Neuronal stem cell (in vitro differentiated cells): ENCODE data around the gene PRR33.

Experiments
- DNase-seq: peaks from one replicate; pipeline ENCODE4 v3.0.0-alpha.2; 2013; ENCODE audit warnings: low spot score
- H2AFZ ChIP-seq: one replicate; pipeline ENCODE4 v1.6.1; 2013; ENCODE audit warnings: mild to moderate bottlenecking, low read length, inconsistent platforms
- H2AK5ac ChIP-seq: 2 replicates; pipeline ENCODE4 v1.6.1; 2013; ENCODE audit warnings: low read depth, mild to moderate bottlenecking, inconsistent platforms, low read length, moderate library complexity, mixed read lengths
- H2BK120ac ChIP-seq: 2 replicates; pipeline ENCODE4 v1.6.1; 2013; ENCODE audit warnings: low read depth, mild to moderate bottlenecking, inconsistent platforms, low read length, moderate library complexity, mixed read lengths
- H2BK12ac ChIP-seq: one replicate; pipeline ENCODE4 v1.6.1; 2013; ENCODE audit warnings: low read length, inconsistent platforms
- H2BK15ac ChIP-seq: 2 replicates; pipeline ENCODE4 v1.6.1; 2013; ENCODE audit warnings: mild to moderate bottlenecking, low read length, inconsistent platforms, mixed read lengths
- H2BK5ac ChIP-seq: one replicate; pipeline ENCODE4 v1.6.1; 2013; ENCODE audit warnings: inconsistent platforms, mild to moderate bottlenecking, low read length, moderate library complexity
- H3K14ac ChIP-seq: one replicate; pipeline ENCODE4 v1.6.1; 2013; ENCODE audit warnings: low read length, inconsistent platforms
- H3K18ac ChIP-seq: 2 replicates; pipeline ENCODE4 v1.6.1; 2013; ENCODE audit warnings: low read length, inconsistent platforms
- H3K23ac ChIP-seq: 2 replicates; pipeline ENCODE4 v1.6.1; 2013; ENCODE audit warnings: low read depth, mild to moderate bottlenecking, mixed read lengths, low read length, inconsistent platforms; ENCODE audit not compliant: poor library complexity
- H3K27ac ChIP-seq: replicated peaks from 3 replicates; pipeline ENCODE4 v1.5.1; 2013; ENCODE audit warnings: low read length, inconsistent platforms
- H3K27me3 ChIP-seq, 3 experiments: 2 replicates each; pipeline ENCODE4 v1.6.1; 2013; ENCODE audit warnings: low read length in 3 of 3, mild to moderate bottlenecking in 2 of 3, inconsistent platforms in 1 of 3, low read depth in 1 of 3, mixed read lengths in 1 of 3, moderate library complexity in 1 of 3; ENCODE audit not compliant: control insufficient read depth in 3 of 3, insufficient read depth in 3 of 3
- H3K36me3 ChIP-seq, 2 donors: replicated peaks in 1 of 2; 2 replicates each; pipeline ENCODE4 v1.6.1; 2013; ENCODE audit warnings: low read length in 2 of 2; ENCODE audit not compliant: control insufficient read depth in 2 of 2, insufficient read depth in 2 of 2
- H3K4ac ChIP-seq: 2 replicates; pipeline ENCODE4 v1.6.1; 2013; ENCODE audit warnings: inconsistent platforms, mild to moderate bottlenecking, low read length, moderate library complexity
- H3K4me1 ChIP-seq, 2 donors: 1 replicate in 1 of 2; 2 replicates in 1 of 2; pipeline ENCODE4 v1.6.1; 2013; ENCODE audit warnings: low read length in 2 of 2, low read depth in 1 of 2; ENCODE audit not compliant: control insufficient read depth in 2 of 2, insufficient read depth in 1 of 2
- H3K4me2 ChIP-seq: one replicate; pipeline ENCODE4 v1.6.1; 2013; ENCODE audit warnings: mild to moderate bottlenecking, low read length, inconsistent platforms; ENCODE audit not compliant: insufficient read depth, poor library complexity, severe bottlenecking
- H3K4me3 ChIP-seq, 2 donors: 2 replicates each; pipeline ENCODE4 v1.5.1; 2013; ENCODE audit warnings: low read length in 2 of 2, mild to moderate bottlenecking in 2 of 2, inconsistent platforms in 1 of 2, moderate library complexity in 1 of 2
- H3K79me1 ChIP-seq: one replicate; pipeline ENCODE4 v1.6.1; 2013; ENCODE audit warnings: low read depth, mild to moderate bottlenecking, inconsistent platforms, low read length, moderate library complexity
- H3K9ac ChIP-seq: one replicate; pipeline ENCODE4 v1.6.1; 2013; ENCODE audit warnings: mild to moderate bottlenecking, low read depth, low read length, inconsistent platforms; ENCODE audit not compliant: poor library complexity
- H3K9me3 ChIP-seq, 2 donors: replicated peaks in 1 of 2; 2 replicates each; pipeline versions ENCODE3 to v1.6.1; 2013; ENCODE audit warnings: low read length in 2 of 2, mild to moderate bottlenecking in 2 of 2, inconsistent platforms in 1 of 2, low read depth in 1 of 2, mixed read lengths in 1 of 2, moderate library complexity in 1 of 2; ENCODE audit not compliant: control insufficient read depth in 2 of 2, insufficient read depth in 1 of 2
- H4K8ac ChIP-seq: one replicate; pipeline ENCODE4 v1.6.1; 2013; ENCODE audit warnings: low read depth, mild to moderate bottlenecking, inconsistent platforms, low read length, moderate library complexity
- H4K91ac ChIP-seq: one replicate; pipeline ENCODE4 v1.6.1; 2013; ENCODE audit warnings: low read length, low read depth, mild to moderate bottlenecking, inconsistent platforms; ENCODE audit not compliant: poor library complexity
- WGBS, 2 donors: extraction: QIAGEN DNeasy Blood & Tissue Kit; methylation state at CpG; one replicate each; pipeline ENCODE4 v1.1.7; 2013; ENCODE audit warnings: missing lambda C conversion rate in 2 of 2, mixed read lengths in 1 of 2; ENCODE audit not compliant: insufficient read length in 2 of 2, insufficient replicate concordance in 1 of 2; ENCODE audit errors: extremely low coverage in 2 of 2; 5-methylcytosine and 5-hydroxymethylcytosine counted together

PRR33 gene

DNA sequence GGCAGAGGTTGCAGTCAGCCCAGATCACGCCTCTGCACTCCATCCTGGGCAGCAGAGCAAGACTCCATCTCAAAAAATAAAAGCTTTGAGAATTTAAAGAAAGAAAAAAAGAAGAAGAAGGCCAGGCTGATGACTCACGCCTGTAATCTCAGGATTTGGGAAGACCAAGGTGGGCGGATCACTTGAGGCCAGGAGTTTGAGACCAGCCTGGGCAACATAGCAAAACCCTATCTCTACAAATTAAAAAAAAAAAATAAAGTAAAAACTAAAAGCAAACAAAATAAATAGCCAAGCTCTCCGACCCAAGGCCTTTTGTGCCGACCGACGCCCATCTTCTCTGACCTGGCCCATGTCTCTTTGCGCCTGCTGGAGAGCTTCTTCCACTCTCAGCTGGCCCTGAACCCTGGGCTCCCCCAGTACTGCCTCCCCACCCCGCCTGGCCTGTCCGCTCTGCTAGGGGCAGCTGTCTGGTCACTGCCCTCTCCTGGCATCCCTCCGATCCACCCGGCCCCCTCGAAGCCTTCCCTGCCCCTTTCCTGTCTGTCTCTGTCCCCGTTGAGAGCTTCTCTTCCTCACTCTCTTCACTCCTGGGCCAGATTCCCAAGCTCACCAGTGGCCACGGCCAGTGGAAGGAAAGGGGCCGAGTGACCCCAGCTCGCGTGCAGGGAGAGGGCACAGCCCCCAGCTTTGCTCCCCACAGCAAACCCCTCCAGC lies 43.6 kb downstream of the PRR33 start:
- no peak for DNase-seq
- H3K23ac ChIP-seq, result no peak overlapping the region
- WGBS, 2 donors, result no CpG with 5 or more reads among the region's 18 CpGs
- no peaks in the 10 kb centered on the region for H3K9me3 ChIP-seq
- peak overlapping the region; percentile 82 for H2AK5ac ChIP-seq
- no peak overlapping the region for H2BK120ac ChIP-seq
- no peaks in the 10 kb centered on the region for H3K79me1 ChIP-seq
- H2BK12ac ChIP-seq, result peak overlapping the region; percentile 14
- H4K8ac ChIP-seq, result no peak overlapping the region
- peak overlapping the region; percentile 54 for H2BK5ac ChIP-seq
- H3K14ac ChIP-seq, result peak overlapping the region; percentile 71
- peak overlapping the region; percentile 91 for H2BK15ac ChIP-seq
- peaks cover 0 to 30% (median 0%) of the 10 kb centered on the region in 3 experiments for H3K27me3 ChIP-seq
- H4K91ac ChIP-seq, result no peak overlapping the region
- H3K27ac ChIP-seq, result no peak overlapping the region
- H3K4me1 ChIP-seq, result peaks cover 0 to 5% of the 10 kb centered on the region in 2 donors
- H3K36me3 ChIP-seq, result no peaks in the 10 kb centered on the region
- no peak overlapping the region for H3K4me2 ChIP-seq
- H3K9ac ChIP-seq, result no peak overlapping the region
- H2AFZ ChIP-seq, result no peak overlapping the region
- peak overlapping the region; percentile 76 for H3K4ac ChIP-seq
- no peak overlapping the region for H3K4me3 ChIP-seq
- no peak overlapping the region for H3K18ac ChIP-seq

DNA sequence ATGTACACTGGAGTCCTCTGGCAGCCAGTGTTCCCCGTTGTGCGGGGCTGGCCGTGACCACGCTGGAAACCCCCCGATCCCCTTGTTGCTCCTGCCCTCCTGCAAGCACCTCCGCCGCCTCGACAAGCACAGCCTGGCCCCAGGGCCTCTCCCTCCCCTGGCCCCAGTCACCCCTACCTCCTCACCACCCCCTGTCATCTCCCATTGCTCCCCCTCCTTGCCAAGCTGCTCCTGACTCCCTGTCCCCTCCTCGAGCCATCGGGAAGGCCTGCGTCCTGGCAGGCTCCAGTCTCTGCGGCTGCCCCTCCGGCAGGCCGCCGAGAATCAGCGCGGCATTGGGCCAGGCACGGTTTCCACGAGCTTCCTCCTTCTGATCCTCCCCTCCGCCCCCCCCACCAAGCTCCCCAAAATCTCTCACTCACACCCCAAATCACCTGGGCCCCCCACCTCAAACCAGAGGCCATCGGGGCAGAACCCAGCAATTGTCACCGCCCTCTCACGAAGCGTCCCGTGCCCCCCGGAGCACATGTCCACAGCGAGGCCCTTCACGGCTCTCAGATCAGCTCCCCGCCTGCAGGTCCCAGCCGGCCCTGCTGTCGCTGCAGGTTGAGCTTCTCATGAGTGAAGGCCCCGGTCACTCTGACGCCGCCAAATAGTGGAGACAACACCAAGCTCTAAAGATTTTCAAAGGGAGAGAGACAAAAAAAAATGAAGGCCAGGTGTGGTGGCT lies 44.5 kb downstream of the PRR33 start:
- Histone ChIP-seq H3K4me3 (no peak overlapping the region), H2BK120ac (no peak overlapping the region), H2AK5ac (peak overlapping the region; percentile 96), H3K4ac (no peak overlapping the region), H3K23ac (peak overlapping the region; percentile 73), H3K14ac (peak overlapping the region; percentile 82), H3K79me1 (no peaks in the 10 kb centered on the region), H3K4me1 (peaks cover 0 to 5% of the 10 kb centered on the region in 2 donors), H2BK5ac (peak overlapping the region; percentile 13), H3K18ac (peak overlapping the region; percentile 83), H3K4me2 (no peak overlapping the region), H4K91ac (peak overlapping the region; percentile 92), H3K36me3 (no peaks in the 10 kb centered on the region), H3K27ac (no peak overlapping the region), H3K9me3 (no peaks in the 10 kb centered on the region), H2BK12ac (peak overlapping the region; percentile 58), H4K8ac (no peak overlapping the region), H2BK15ac (peak overlapping the region; percentile 58), H3K9ac (peak overlapping the region; percentile 60), H2AFZ (no peak overlapping the region), H3K27me3 (peaks cover 0 to 38% (median 0%) of the 10 kb centered on the region in 3 experiments)
- no CpG with 5 or more reads among the region's 34 CpGs for WGBS, 2 donors
- no peak for DNase-seq

- H3K14ac ChIP-seq, result peak overlapping the region; percentile 82
- no peak overlapping the region for H2AFZ ChIP-seq
- H3K4me3 ChIP-seq, result no peak overlapping the region
- H3K27ac ChIP-seq, result no peak overlapping the region
- H3K4me2 ChIP-seq, result no peak overlapping the region
- H2BK5ac ChIP-seq, result peak overlapping the region; percentile 13
- no peaks in the 10 kb centered on the region for H3K36me3 ChIP-seq
- no CpG with 5 or more reads among the region's 9 CpGs for WGBS, 2 donors
- H3K4me1 ChIP-seq, result peaks cover 0 to 5% of the 10 kb centered on the region in 2 donors
- H3K18ac ChIP-seq, result peak overlapping the region; percentile 17
- no peak overlapping the region for H2BK12ac ChIP-seq
- H2AK5ac ChIP-seq, result peak overlapping the region; percentile 96
- H3K23ac ChIP-seq, result peak overlapping the region; percentile 73
- H3K27me3 ChIP-seq, result peaks cover 0 to 39% (median 0%) of the 10 kb centered on the region in 3 experiments
- DNase-seq, result no peak
- H3K79me1 ChIP-seq, result no peaks in the 10 kb centered on the region
- peak overlapping the region; percentile 58 for H2BK15ac ChIP-seq
- no peak overlapping the region for H3K4ac ChIP-seq
- peak overlapping the region; percentile 92 for H4K91ac ChIP-seq
- no peaks in the 10 kb centered on the region for H3K9me3 ChIP-seq
- no peak overlapping the region for H4K8ac ChIP-seq
- H3K9ac ChIP-seq, result no peak overlapping the region
- H2BK120ac ChIP-seq, result no peak overlapping the region
These were observed 45.2 kb downstream of the PRR33 start for GRCh38 chr11:1846453-1846932.
